HL-60/S4 treated with phorbol 12-myristate 13-acetate at 8.2 ng/mL for 4 days and 3 days (cell line): ENCODE measurements around the gene LEMD2.

Experiments
- in situ Hi-C: fragments of 300-500 bp; cut with MboI; formaldehyde crosslinking; loops from 2 replicates; pipeline ENCODE4 v1.15.0; 2022; ENCODE audit warnings: low sequenced_read_pairs

The LEMD2 gene

DNA sequence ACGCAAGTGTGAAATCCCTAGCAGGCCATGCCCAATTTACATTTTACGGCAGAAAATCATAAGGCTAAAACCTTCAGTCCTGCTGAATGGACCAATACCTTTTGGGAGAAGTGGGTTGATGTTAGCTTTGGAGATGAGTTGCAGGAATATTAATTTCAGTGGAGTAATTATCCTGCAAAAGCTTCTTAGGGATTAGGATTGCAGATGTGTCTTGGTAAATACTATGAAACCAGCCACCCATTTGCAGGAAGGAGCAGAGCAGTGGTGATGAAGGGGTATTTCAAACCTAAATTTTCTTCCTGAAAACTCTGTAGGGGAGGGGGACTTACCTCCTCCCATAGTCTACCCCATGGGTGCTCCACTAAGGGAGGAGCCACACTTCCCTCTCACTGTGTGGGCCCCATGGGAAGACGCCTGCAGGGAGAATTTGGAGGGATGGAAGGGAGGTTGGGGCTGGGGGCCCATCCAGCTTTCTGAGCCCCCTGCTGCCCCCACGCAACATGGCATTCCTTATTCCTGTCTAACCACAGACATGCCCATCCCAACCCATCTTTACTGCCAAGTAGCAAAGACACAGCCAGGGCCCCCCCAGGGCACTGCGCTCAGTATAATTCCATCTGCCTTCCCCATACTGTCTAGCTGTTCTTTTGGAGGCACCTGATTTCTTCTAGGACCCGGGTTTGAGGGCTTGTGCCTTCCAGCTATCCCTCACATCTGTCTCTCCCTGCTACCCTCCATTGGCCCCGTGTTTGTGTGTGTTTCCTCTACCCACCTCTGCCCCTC lies 62.8 kb downstream of the LEMD2 start:
- in situ Hi-C loops = no loop called here

DNA sequence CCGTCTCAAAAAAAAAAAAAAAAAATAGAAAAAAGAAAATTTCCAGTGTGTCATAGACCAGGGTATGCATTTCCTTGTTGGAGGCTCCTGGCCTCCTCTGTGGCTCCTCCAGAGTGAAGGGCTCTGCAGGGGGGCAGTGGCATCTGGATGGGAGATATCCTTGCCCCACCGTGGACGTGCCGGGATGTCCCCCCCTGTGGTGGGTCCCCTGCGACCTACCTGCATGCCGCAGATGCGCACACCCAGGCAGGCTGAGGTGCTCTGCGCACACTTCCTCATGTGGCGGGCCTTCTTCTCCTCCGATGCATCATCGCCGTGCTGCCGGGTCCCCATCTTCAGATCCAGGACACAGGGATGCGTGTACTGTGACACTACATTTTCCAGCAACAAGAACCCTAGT lies 63.7 kb downstream of the LEMD2 start:
- in situ Hi-C loops = no loop called here

DNA sequence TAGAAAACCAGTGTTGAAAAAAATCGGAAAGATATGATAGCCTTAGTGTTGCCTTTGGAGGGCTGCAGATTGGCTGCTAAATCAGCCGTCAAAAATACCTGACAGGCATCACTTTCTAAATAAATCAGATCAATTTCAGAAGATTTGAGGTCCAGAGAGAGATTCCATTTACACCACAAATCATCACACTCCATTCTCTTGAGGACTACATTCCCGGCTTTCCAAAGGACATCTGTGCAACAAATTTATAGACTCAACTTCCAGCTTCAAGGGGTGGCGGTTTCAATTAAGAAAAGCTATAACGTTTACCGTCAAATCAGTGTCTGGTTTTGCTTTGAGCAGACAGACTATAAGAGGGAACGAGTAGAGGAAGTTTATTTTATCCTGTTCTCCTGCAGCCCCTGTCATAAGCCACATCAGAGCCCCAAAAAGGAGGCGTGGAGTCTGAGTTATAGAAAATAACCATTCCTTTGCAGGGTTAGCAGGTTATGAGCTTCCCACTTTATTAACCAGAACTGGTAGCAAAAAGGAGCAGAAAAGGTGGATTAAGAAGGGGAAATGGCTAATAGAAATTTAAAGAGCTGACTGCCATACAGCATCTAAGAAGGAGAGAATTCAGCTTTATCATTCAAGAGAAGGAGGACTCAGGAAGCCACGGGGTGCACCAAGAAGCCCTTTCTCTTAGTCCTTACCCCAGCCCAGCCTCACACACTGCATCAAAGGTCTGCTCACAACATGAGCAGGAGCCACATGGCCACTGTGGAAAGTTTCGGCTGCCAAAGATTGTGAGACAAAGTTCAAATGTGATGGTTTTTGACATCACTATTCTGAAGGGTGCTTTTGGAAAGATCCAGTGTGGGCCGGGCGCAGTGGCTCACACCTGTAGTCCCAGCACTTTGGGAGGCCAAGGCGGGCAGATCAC lies 64.6 kb downstream of the LEMD2 start:
- in situ Hi-C loops = no loop called here

DNA sequence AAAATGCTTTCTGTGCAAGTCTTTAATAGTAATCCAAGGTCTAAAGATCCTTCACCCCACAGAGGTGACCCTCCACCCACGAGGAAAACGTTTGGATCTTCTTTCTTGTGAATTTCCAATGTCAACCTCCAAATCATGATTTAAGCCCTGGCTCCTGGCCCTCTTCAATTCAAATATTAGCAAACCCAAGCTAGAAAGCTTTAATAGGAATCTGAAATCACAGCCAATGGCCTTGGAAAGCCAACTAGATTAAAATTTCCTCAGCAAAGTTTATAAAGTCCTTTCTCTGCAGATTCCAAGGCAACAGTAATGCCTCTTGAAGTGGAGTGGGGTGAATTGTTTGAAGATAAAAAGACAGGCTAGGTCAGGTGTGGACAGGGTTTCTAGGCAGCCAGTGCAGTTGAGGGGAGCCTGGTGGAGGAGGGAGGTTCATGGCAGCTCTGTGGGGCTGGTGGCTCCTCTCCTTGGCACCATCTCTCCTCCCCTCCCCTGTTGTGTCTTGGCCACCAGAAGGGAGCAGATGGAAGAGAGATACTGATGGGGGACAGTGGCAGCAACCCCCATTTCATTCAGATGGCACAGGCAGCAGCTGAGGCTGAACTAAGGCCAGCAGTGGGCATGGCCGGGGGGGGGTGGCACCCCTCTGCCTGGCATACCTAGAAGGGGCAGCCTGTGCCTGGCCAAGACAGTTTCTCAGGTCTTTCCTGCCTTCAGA lies 65.4 kb downstream of the LEMD2 start:
- in situ Hi-C loops = no loop called here

DNA sequence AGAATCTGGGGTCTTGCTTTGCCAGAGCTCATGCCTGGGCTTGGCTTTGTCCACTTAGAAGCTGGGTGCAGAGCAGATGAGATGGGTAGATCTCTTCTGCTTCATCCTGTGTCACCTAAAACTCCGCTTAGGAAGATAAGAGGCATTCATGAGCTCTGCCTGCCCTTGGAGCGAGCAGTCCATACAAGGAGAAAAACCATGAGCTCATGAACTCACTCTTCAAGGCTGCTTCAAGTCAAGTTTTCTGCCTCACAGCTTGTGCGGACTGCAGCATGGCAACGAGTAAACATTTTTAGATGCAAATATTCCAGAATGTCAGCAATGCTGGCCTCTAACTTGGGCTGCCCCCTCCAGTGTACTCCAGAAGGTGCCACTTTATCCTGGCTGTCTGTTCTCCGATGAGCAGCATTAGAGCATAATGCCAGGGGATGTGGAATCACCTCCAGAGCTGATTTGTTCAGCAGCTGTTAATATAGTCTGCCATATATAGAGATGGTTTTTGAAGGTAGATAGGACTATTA lies 66.8 kb downstream of the LEMD2 start:
- in situ Hi-C loops = no loop called here

DNA sequence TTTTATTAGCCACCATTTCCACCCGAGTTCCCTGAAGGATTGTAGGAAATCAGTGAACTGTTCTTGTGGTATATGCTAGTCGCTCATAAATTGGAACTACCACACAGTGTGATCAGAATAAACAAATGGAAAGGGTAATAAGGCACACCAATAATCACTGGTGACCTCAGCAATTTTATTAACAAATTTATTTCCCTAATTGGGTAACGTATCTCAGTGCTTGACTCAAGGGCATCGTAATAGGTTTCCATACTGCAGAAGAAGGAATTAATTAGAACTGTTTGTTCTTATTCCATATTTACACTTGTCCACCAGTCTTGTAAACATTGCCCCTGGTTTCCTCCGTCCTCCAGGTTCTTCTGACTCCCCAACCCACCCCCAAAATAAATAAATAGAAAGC lies 67.4 kb downstream of the LEMD2 start:
- in situ Hi-C loops = no loop called here
